Amniotic stem cell (primary cell): ENCODE results near the gene SH2D4B.

Experiments used
- DNase-seq: peaks from one replicate; lab custom pipeline; 2025; lab: John Stamatoyannopoulos, UW

SH2D4B gene

GRCh38 chr10:80691441-80691840 lies 153.7 kb downstream of the SH2D4B start:
- no peak for DNase-seq

GRCh38 chr10:80693565-80693964 lies 155.9 kb downstream of the SH2D4B start:
- DNase-seq = no peak

GRCh38 chr10:80694930-80695329 lies 157.2 kb downstream of the SH2D4B start:
- DNase-seq = no peak
